Lower lobe of right lung (tissue), 2 donors: ENCODE data around the gene GZMA. TPM values are rescaled to one million over a fixed set of nuclear protein-coding genes. Genes with fewer than 3 reads are reported as not detected.

Source experiments
- ATAC-seq, 2 donors: fragments of 200-7000 bp; cut with Tn5 transposase; one replicate each; pipeline ENCODE4 v1.9.1; 2020 to 2022; ENCODE audit warnings: mild to moderate bottlenecking in 2 of 2, moderate library complexity in 2 of 2
- DNase-seq: peaks from one replicate; pipeline ENCODE4 v3.0.0-alpha.2; 2020
- H3K27ac ChIP-seq: fragments of 200-600 bp; one replicate; pipeline ENCODE4 v1.8.0; 2022
- H3K27me3 ChIP-seq: fragments of 200-600 bp; one replicate; pipeline ENCODE4 v1.8.0; 2022; ENCODE audit warnings: low read depth
- H3K36me3 ChIP-seq: fragments of 200-600 bp; one replicate; pipeline ENCODE4 v1.8.0; 2022; ENCODE audit warnings: mild to moderate bottlenecking
- H3K4me1 ChIP-seq: fragments of 200-600 bp; one replicate; pipeline ENCODE4 v1.8.0; 2022
- H3K4me3 ChIP-seq: fragments of 200-600 bp; one replicate; pipeline ENCODE4 v1.8.0; 2022; ENCODE audit warnings: mild to moderate bottlenecking
- H3K9me3 ChIP-seq: fragments of 200-600 bp; one replicate; pipeline ENCODE4 v1.8.0; 2022
- CTCF ChIP-seq: fragments of 200-600 bp; IDR thresholded peaks from one replicate; pipeline ENCODE4 v1.8.0; 2022; ENCODE audit warnings: antibody characterized with exemption, mild to moderate bottlenecking
- intact Hi-C: fragments of 100-400 bp; cut with DNase I; formaldehyde crosslinking; loops from one replicate; pipeline ENCODE4 v1.11.0; 2022
- total RNA-seq: library from RNA; stranded (reverse); fragmentation: NEBNext Ultra II Directional; extraction: Animal tissue kit (Norgen Biotek cat#: 25700); gene quantifications from one replicate; pipeline ENCODE4 v1.2.1, GENCODE V29; 2021
- donor health status: DM: no; HTN: yes; CAD: no; lungs with severe emphysema.

GZMA gene
- total RNA-seq, 1 donor from 2014 or later, result 9.6 TPM

DNA sequence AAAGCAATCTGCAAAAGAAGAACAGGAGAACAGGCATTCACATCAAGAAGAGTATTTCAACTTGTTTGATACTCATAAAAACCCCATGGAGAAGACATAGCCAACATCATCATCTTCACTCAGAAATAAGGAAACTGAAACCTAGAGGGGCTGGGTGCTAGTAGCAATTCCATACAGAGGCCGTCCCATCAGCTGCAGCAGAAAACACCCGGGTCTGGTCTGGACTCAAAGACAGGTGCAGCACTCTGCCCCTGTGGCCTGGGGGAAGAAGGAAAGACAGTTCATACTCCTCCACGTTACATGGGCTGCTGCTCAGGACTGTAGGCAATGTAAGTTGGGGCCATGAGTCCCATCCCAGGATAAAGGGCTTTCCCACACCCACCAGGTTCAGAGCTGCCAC is 11.6 kb downstream of the GZMA start:
- no peak overlapping the region for H3K27ac ChIP-seq
- ATAC-seq (peak in 1 of 2 donors; percentile 32), DNase-seq (no peak)
- no peak overlapping the region for H3K4me3 ChIP-seq
- intact Hi-C loops, result no loop called here
- no peak for TF ChIP-seq CTCF
- no peaks in the 10 kb centered on the region for H3K4me1 ChIP-seq
- no peaks in the 10 kb centered on the region for H3K9me3 ChIP-seq
- no peaks in the 10 kb centered on the region for H3K27me3 ChIP-seq
- H3K36me3 ChIP-seq, result no peaks in the 10 kb centered on the region

DNA sequence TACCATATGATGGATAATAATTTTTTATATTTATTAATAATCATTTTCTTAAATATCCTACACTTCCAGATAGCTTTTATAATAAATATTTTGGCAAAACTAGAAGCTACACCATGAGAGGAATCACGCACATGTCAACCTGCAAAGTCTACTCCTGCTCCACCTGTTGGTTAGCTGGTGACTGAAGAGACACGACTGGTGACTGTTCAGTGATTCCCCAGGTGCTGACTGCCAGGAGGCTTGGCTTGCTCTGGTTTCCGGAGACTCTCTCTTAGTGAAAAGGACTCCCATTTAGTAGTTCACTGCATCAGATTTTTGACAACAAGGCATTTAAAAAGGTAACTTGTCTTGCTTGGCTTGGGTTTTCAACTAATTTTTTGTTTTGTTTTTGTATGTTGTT is 20.9 kb downstream of the GZMA start:
- Histone ChIP-seq H3K36me3 (no peaks in the 10 kb centered on the region), H3K27me3 (no peaks in the 10 kb centered on the region), H3K4me3 (no peak overlapping the region), H3K27ac (no peak overlapping the region), H3K9me3 (no peaks in the 10 kb centered on the region), H3K4me1 (no peaks in the 10 kb centered on the region)
- no peak for DNase-seq
- TF ChIP-seq CTCF, result no peak
- ATAC-seq, result no peak
- intact Hi-C loops, result no loop called here

- Histone ChIP-seq H3K4me1 (no peaks in the 10 kb centered on the region), H3K27ac (no peak overlapping the region), H3K9me3 (no peaks in the 10 kb centered on the region), H3K36me3 (no peaks in the 10 kb centered on the region), H3K4me3 (no peak overlapping the region), H3K27me3 (no peaks in the 10 kb centered on the region)
- no peak for DNase-seq
- intact Hi-C loops, result no loop called here
- no peak for TF ChIP-seq CTCF
- ATAC-seq, result no peak
Observed at GRCh38 chr5:55134053-55134722, 31.7 kb downstream of the GZMA start.

DNA sequence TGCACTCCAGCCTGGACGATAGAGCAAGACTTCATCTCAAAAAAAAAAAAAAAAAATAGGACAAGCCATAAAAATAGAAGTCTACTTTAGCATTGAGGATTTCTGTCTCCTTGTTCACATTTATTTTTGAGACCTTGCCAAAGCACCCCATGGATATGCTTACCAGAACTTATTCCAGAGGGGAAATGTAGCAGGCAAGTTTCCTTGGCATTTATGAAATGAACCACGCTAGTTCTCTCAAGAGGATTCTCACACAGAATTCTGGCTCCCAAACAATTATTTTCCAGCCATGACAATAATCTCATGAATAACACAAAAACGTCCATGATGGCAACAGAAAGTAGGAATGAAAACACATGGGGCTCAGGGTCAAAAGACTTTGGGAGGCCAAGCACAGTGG is 34.1 kb downstream of the GZMA start:
- ATAC-seq (no peak), DNase-seq (no peak)
- H3K27me3 ChIP-seq, result no peaks in the 10 kb centered on the region
- no peaks in the 10 kb centered on the region for H3K36me3 ChIP-seq
- intact Hi-C loops, result no loop called here
- TF ChIP-seq CTCF, result no peak
- no peak overlapping the region for H3K27ac ChIP-seq
- no peak overlapping the region for H3K4me3 ChIP-seq
- H3K9me3 ChIP-seq, result no peaks in the 10 kb centered on the region
- no peaks in the 10 kb centered on the region for H3K4me1 ChIP-seq

- ATAC-seq (no peak), DNase-seq (no peak)
- intact Hi-C loops, result no loop called here
- no peak for TF ChIP-seq CTCF
- Histone ChIP-seq H3K4me1 (no peaks in the 10 kb centered on the region), H3K9me3 (no peaks in the 10 kb centered on the region), H3K27me3 (peaks cover 2% of the 10 kb centered on the region), H3K36me3 (no peaks in the 10 kb centered on the region), H3K27ac (no peak overlapping the region), H3K4me3 (no peak overlapping the region)
Observed at GRCh38 chr5:55140908-55141665, 38.6 kb downstream of the GZMA start.
